Measurements from ENCODE around the gene RAB40B. TPM values are rescaled to one million over a fixed set of nuclear protein-coding genes. Genes with fewer than 3 reads are reported as not detected.

Gene RAB40B
- total RNA-seq, 2 donors from 2014 or later = 1.2 to 4.6 TPM

DNA sequence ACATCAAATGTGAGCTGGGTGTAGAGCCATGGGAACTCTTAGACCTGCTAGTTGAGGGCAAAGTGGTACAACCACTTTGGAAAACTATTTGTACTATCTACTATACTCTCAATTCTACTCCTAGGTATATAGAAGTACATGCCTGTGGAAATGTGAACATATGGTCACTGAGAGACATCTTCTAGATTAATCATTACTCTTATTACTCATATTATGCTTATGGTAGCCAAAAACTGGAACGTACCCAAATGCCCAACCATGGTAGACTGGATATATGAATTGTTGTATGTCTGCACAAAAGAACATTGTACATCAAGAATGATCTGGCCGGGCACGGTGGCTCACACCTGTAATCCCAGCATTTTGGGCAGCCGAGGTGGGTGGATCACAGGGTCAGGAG lies 53.0 kb downstream of the RAB40B start:
- no peak overlapping the region for H3K27ac Mint-ChIP-seq
- TF ChIP-seq, protein P1, sequence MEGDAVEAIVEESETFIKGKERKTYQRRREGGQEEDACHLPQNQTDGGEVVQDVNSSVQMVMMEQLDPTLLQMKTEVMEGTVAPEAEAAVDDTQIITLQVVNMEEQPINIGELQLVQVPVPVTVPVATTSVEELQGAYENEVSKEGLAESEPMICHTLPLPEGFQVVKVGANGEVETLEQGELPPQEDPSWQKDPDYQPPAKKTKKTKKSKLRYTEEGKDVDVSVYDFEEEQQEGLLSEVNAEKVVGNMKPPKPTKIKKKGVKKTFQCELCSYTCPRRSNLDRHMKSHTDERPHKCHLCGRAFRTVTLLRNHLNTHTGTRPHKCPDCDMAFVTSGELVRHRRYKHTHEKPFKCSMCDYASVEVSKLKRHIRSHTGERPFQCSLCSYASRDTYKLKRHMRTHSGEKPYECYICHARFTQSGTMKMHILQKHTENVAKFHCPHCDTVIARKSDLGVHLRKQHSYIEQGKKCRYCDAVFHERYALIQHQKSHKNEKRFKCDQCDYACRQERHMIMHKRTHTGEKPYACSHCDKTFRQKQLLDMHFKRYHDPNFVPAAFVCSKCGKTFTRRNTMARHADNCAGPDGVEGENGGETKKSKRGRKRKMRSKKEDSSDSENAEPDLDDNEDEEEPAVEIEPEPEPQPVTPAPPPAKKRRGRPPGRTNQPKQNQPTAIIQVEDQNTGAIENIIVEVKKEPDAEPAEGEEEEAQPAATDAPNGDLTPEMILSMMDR (conservative IDR thresholded peaks at IDR 0.05) = no peak
- peaks cover 9% of the 10 kb centered on the region for H3K27me3 Mint-ChIP-seq (ENCODE audit: insufficient read depth)

DNA sequence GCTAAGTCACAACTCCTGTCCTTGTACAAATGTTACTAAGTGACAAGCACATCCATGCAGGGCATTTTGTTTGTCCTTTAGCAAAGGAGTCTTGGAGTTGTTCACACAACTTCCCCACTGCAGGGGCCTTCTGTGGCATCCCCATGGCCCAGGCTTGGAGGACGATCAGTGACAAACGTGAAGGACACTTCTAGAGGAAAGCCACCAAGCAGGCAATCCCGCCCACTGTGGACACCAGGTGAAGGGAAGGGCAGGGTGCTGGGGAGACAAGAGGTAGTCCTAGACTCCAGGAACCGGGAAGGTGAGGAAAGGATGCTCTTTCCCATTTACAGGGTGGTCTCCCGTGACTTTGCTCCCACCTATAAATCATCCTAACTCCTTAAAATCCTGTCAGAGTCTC lies 54.4 kb downstream of the RAB40B start:
- H3K4me3 Mint-ChIP-seq = no peak overlapping the region
- H3K4me3 ChIP-seq (ENCODE audit: low read length) = no peak overlapping the region
- no peak for DNase-seq
- H3K27ac Mint-ChIP-seq = peak overlapping the region; percentile 44
- H3K36me3 Mint-ChIP-seq (ENCODE audit: low read depth) = peaks cover 55% of the 10 kb centered on the region
- 82 to 97% methylated on average over 2 to 5 of the region's 5 CpGs for WGBS, 2 experiments (ENCODE audit: insufficient coverage in 1 of 2, insufficient read length in 1 of 2)
- no peak overlapping the region for H3K27ac ChIP-seq (ENCODE audit: low read depth, low read length)
- no peaks in the 10 kb centered on the region for H3K27me3 Mint-ChIP-seq (ENCODE audit: insufficient read depth)
- TF ChIP-seq, protein P1 (conservative IDR thresholded peaks at IDR 0.05) = no peak
- peaks cover 56% of the 10 kb centered on the region for H3K36me3 ChIP-seq (ENCODE audit: control insufficient read depth, insufficient read depth, low read length)
- no peak overlapping the region for H3K9ac ChIP-seq (ENCODE audit: extremely low read depth, low read length, poor library complexity, severe bottlenecking)
- no peaks in the 10 kb centered on the region for H3K9me3 ChIP-seq (ENCODE audit: control insufficient read depth, low read length)
- H3K27me3 ChIP-seq (ENCODE audit: control insufficient read depth, insufficient read depth, low read length, poor library complexity, severe bottlenecking) = no peaks in the 10 kb centered on the region
- peaks cover 4% of the 10 kb centered on the region for H3K4me1 Mint-ChIP-seq
- no peaks in the 10 kb centered on the region for H3K9me3 Mint-ChIP-seq
- H3K4me1 ChIP-seq (ENCODE audit: control insufficient read depth, insufficient read depth, low read length) = no peaks in the 10 kb centered on the region

More for the DNA sequence above, 53.0 kb downstream of the RAB40B start:
- no peaks in the 10 kb centered on the region for H3K27me3 ChIP-seq (ENCODE audit: control insufficient read depth, insufficient read depth, low read length, poor library complexity, severe bottlenecking)
- H3K36me3 ChIP-seq (ENCODE audit: control insufficient read depth, insufficient read depth, low read length) = peaks cover 45% of the 10 kb centered on the region
- peaks cover 44% of the 10 kb centered on the region for H3K36me3 Mint-ChIP-seq (ENCODE audit: low read depth)
- 97 to 98% methylated on average over 3 to 4 of the region's 4 CpGs for WGBS, 2 experiments (ENCODE audit: insufficient coverage in 1 of 2, insufficient read length in 1 of 2)
- H3K4me1 Mint-ChIP-seq = peaks cover 4% of the 10 kb centered on the region
- H3K27ac ChIP-seq (ENCODE audit: low read depth, low read length) = no peak overlapping the region
- no peak for DNase-seq
- H3K9ac ChIP-seq (ENCODE audit: extremely low read depth, low read length, poor library complexity, severe bottlenecking) = no peak overlapping the region
- no peaks in the 10 kb centered on the region for H3K4me1 ChIP-seq (ENCODE audit: control insufficient read depth, insufficient read depth, low read length)
- no peaks in the 10 kb centered on the region for H3K9me3 Mint-ChIP-seq
- no peaks in the 10 kb centered on the region for H3K9me3 ChIP-seq (ENCODE audit: control insufficient read depth, low read length)
- H3K4me3 ChIP-seq (ENCODE audit: low read length) = no peak overlapping the region
- peak overlapping the region; percentile 78 for H3K4me3 Mint-ChIP-seq

DNA sequence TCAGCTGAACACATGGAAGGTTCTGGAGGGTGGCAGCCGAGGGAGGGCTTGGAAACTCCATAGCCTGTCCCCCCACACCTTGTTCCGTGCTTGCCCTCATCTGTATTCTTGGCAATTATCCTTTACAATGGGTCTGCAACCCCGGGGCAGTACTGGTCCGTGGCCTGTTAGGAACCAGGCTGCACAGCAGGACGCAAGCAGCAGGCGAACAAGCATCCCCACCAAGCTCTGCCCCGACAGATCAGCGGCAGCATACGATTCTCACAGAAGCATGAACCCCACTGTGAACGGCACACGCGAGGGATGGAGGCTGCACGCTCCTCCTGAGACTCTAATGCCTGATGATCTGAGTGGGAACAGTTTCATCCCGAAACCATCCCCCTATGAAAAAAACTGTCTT lies 56.5 kb downstream of the RAB40B start:
- TF ChIP-seq, protein P1 (conservative IDR thresholded peaks at IDR 0.05) = no peak
- Histone ChIP-seq H3K36me3 (ENCODE audit: control insufficient read depth, insufficient read depth, low read length) (peaks cover 71% of the 10 kb centered on the region), H3K4me1 (ENCODE audit: control insufficient read depth, insufficient read depth, low read length) (no peaks in the 10 kb centered on the region), H3K9me3 (ENCODE audit: control insufficient read depth, low read length) (peaks cover 7% of the 10 kb centered on the region), H3K27ac (ENCODE audit: low read depth, low read length) (no peak overlapping the region), H3K4me3 (ENCODE audit: low read length) (no peak overlapping the region), H3K9ac (ENCODE audit: extremely low read depth, low read length, poor library complexity, severe bottlenecking) (no peak overlapping the region), H3K27me3 (ENCODE audit: control insufficient read depth, insufficient read depth, low read length, poor library complexity, severe bottlenecking) (no peaks in the 10 kb centered on the region)
- peaks cover 64% of the 10 kb centered on the region for H3K36me3 Mint-ChIP-seq (ENCODE audit: low read depth)
- H3K4me1 Mint-ChIP-seq = peaks cover 4% of the 10 kb centered on the region
- H3K4me3 Mint-ChIP-seq = no peak overlapping the region
- H3K27me3 Mint-ChIP-seq (ENCODE audit: insufficient read depth) = no peaks in the 10 kb centered on the region
- 92 to 97% methylated on average over 12 to 14 of the region's 14 CpGs for WGBS, 2 experiments (ENCODE audit: insufficient coverage in 1 of 2, insufficient read length in 1 of 2)
- no peak for DNase-seq
- no peaks in the 10 kb centered on the region for H3K9me3 Mint-ChIP-seq
- H3K27ac Mint-ChIP-seq = no peak overlapping the region
